Esophagus squamous epithelium (tissue), 4 donors: ENCODE data around the gene HSD3B2.

ENCODE experiments used
- CTCF ChIP-seq, 6 experiments: fragments of 450-650 bp in 4 of 6; fragments of 200-600 bp in 2 of 6; sonication (generic) in 2 of 6; IDR thresholded peaks; one replicate each; pipeline ENCODE4 v1.5.1; 2016 to 2019; ENCODE audit warnings: antibody characterized with exemption in 6 of 6, mild to moderate bottlenecking in 4 of 6, moderate library complexity in 4 of 6
- POLR2A ChIP-seq, 4 donors: fragments of 450-650 bp; IDR thresholded peaks; one replicate each; pipeline ENCODE4 v1.6.1; 2017; ENCODE audit warnings: antibody characterized with exemption in 4 of 4, mild to moderate bottlenecking in 4 of 4, moderate library complexity in 3 of 4

GRCh38 chr1:119430486-119430885, 15.5 kb downstream of the HSD3B2 start:
- TF ChIP-seq CTCF (IDR thresholded peaks at IDR 0.05) (no peak), POLR2A (IDR thresholded peaks at IDR 0.05) (no peak)
